HEK293 (cell line): Measurements from ENCODE around the gene LAMTOR4.

Experiments
- CTCF ChIA-PET: fragments of 350-600 bp; formaldehyde crosslinking; extraction: SDS; loops from one replicate; lab custom pipeline; 2021; ENCODE audit warnings: antibody characterized with exemption; lab: Yijun Ruan, JAX
- POLR2A ChIA-PET: fragments of 300-600 bp; formaldehyde crosslinking; extraction: SDS; loops from one replicate; lab custom pipeline; 2020; ENCODE audit warnings: antibody characterized with exemption, inconsistent platforms; lab: Yijun Ruan, JAX
- H3K27ac ChIP-seq: fragments of 200-500 bp; sonication (Bioruptor generic); 2 replicates; pipeline ENCODE4 v1.5.1; 2014; ENCODE audit warnings: low read depth, low read length, control low read depth, inconsistent platforms; ENCODE audit errors: extremely low read depth
- H3K36me3 ChIP-seq, 2 experiments: fragments of 200-500 bp in 1 of 2; sonication (Bioruptor generic) in 1 of 2; 1 replicate in 1 of 2; 2 replicates in 1 of 2; pipeline ENCODE4 v1.5.1; 2014 to 2017; ENCODE audit warnings: inconsistent platforms in 2 of 2, low read length in 2 of 2; ENCODE audit not compliant: control insufficient read depth in 2 of 2, insufficient read depth in 1 of 2
- H3K4me1 ChIP-seq: fragments of 200-500 bp; sonication (Bioruptor generic); 2 replicates; pipeline ENCODE4 v1.5.1; 2014; ENCODE audit warnings: mild to moderate bottlenecking, low read length, inconsistent platforms; ENCODE audit not compliant: control insufficient read depth, insufficient read depth
- H3K4me3 ChIP-seq: 2 replicates; pipeline ENCODE4 v1.5.1; 2011; ENCODE audit warnings: low read depth, mild to moderate bottlenecking, control low read depth, low read length, moderate library complexity
- H3K9me3 ChIP-seq: fragments of 200-500 bp; sonication (Bioruptor generic); 2 replicates; pipeline ENCODE4 v1.5.1; 2014; ENCODE audit warnings: low read depth, low read length, inconsistent platforms; ENCODE audit not compliant: control insufficient read depth, insufficient read depth
- KLF1 ChIP-seq: fragments of 450-650 bp; formaldehyde crosslinking; IDR thresholded peaks from 2 replicates; pipeline ENCODE4 v1.5.1; 2016; ENCODE audit warnings: missing biosample characterization, missing genetic modification characterization
- PRDM1 ChIP-seq: fragments of 450-650 bp; formaldehyde crosslinking; IDR thresholded peaks from 2 replicates; pipeline ENCODE4; 2016; ENCODE audit warnings: missing biosample characterization, missing genetic modification characterization
- ZNF121 ChIP-seq: fragments of 450-650 bp; formaldehyde crosslinking; IDR thresholded peaks from 2 replicates; pipeline ENCODE4 v1.5.1; 2016; ENCODE audit warnings: missing biosample characterization, missing genetic modification characterization
- ZNF221 ChIP-seq: fragments of 450-650 bp; formaldehyde crosslinking; IDR thresholded peaks from 2 replicates; pipeline ENCODE4 v1.5.1; 2017; ENCODE audit warnings: missing biosample characterization, missing genetic modification characterization, borderline replicate concordance
- ZNF223 ChIP-seq: fragments of 450-650 bp; formaldehyde crosslinking; IDR thresholded peaks from 2 replicates; pipeline ENCODE4 v1.5.1; 2016; ENCODE audit warnings: missing biosample characterization, missing genetic modification characterization
- ZNF398 ChIP-seq: fragments of 450-650 bp; formaldehyde crosslinking; IDR thresholded peaks from 2 replicates; pipeline ENCODE4 v1.5.1; 2017; ENCODE audit warnings: missing biosample characterization, missing genetic modification characterization
- ZNF544 ChIP-seq: fragments of 450-650 bp; formaldehyde crosslinking; IDR thresholded peaks from 2 replicates; pipeline ENCODE4 v1.5.0; 2017; ENCODE audit warnings: missing biosample characterization, missing genetic modification characterization
- ZNF610 ChIP-seq: fragments of 450-650 bp; formaldehyde crosslinking; IDR thresholded peaks from 2 replicates; pipeline ENCODE4 v1.5.1; 2016; ENCODE audit warnings: missing biosample characterization, missing genetic modification characterization, borderline replicate concordance
- ZNF664 ChIP-seq: fragments of 450-650 bp; formaldehyde crosslinking; IDR thresholded peaks from 2 replicates; pipeline ENCODE4 v1.5.1; 2016; ENCODE audit warnings: missing biosample characterization, missing genetic modification characterization
- ZXDB ChIP-seq: fragments of 450-650 bp; formaldehyde crosslinking; IDR thresholded peaks from 2 replicates; pipeline ENCODE4 v1.5.1; 2016; ENCODE audit warnings: missing biosample characterization, missing genetic modification characterization
- TF ChIP-seq, protein P1 (sequence below): fragments of 450-650 bp; formaldehyde crosslinking; IDR thresholded peaks from 2 replicates; pipeline ENCODE4 v1.5.1; 2016; ENCODE audit warnings: missing biosample characterization, missing genetic modification characterization
- TF ChIP-seq, protein P2 (sequence below): fragments of 450-650 bp; formaldehyde crosslinking; IDR thresholded peaks from 2 replicates; pipeline ENCODE4 v1.5.1; 2017; ENCODE audit warnings: missing biosample characterization, missing genetic modification characterization
- TF ChIP-seq, protein P3 (sequence below): fragments of 450-650 bp; formaldehyde crosslinking; IDR thresholded peaks from 2 replicates; pipeline ENCODE4 v1.5.1; 2016; ENCODE audit warnings: missing biosample characterization, missing genetic modification characterization
- TF ChIP-seq, protein P4 (sequence below): sonication (generic); formaldehyde crosslinking; IDR thresholded peaks from 2 replicates; pipeline ENCODE4 v1.8.1; 2022; ENCODE audit warnings: mild to moderate bottlenecking, moderate library complexity, missing genetic modification reagents
- TF ChIP-seq, protein P5 (sequence below): fragments of 450-650 bp; formaldehyde crosslinking; IDR thresholded peaks from 2 replicates; pipeline ENCODE4 v1.5.1; 2016; ENCODE audit warnings: missing biosample characterization, missing genetic modification characterization

The LAMTOR4 gene

DNA sequence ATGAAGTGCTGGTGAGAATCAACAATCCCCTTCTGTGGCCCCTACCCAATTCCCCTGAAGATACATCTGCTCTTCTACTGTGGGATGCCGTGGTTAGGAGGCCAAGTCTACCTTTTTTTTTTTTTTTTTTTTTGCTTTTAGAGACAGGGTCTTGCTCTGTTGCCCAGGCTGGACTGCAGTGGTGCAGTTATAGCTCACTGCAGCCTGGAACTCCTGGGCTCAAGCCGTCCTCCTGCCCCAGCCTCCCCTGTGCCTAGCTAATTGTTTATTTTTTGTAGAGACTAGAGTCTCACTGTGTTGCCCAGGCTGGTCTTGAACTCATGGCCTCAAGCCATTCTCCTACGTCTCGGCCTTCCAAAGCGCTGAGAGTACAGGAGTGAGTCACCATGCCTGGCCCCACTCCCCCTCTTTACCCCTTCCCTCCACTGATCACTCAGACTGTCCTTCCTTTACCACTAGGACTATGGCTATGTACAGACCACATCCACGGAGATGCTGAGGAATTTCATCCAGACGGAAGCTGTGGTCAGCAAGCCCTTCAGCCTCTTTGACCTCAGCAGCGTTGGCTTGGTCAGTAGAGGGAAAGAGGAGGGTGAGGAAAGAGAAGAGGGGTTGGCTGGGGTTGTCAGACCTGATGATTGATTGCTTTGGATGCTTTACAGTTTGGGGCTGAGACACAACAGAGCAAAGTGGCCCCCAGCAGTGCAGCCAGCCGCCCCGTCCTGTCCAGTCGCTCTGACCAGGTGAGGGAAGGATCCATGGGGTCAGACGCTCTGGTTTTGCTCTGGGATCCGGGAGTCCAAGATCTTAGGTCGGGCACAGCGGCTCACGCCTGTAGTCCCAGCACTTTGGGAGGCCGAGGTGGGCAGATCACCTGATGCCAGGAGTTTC, 45.5 kb upstream of the LAMTOR4 start:
- H3K27ac ChIP-seq = peak overlapping the region; percentile 99; the same call in 1 of the 2 replicates
- no peaks in the 10 kb centered on the region for H3K9me3 ChIP-seq
- H3K36me3 ChIP-seq = peaks cover 25 to 63% of the 10 kb centered on the region in 2 experiments
- CTCF ChIA-PET = interaction anchor here (0.6 to 1.7 kb wide), 5 partner anchors 25 to 85 kb away, joined by 3 to 10 read pairs (median 5); no protein-coding TSS in a partner anchor
- TF ChIP-seq ZNF398 (tag by site-specific recombination) (peak; percentile 39), PRDM1 (tag by site-specific recombination) (no peak), ZNF121 (tag by site-specific recombination) (peak; percentile 87)
- TF ChIP-seq, protein P1, sequence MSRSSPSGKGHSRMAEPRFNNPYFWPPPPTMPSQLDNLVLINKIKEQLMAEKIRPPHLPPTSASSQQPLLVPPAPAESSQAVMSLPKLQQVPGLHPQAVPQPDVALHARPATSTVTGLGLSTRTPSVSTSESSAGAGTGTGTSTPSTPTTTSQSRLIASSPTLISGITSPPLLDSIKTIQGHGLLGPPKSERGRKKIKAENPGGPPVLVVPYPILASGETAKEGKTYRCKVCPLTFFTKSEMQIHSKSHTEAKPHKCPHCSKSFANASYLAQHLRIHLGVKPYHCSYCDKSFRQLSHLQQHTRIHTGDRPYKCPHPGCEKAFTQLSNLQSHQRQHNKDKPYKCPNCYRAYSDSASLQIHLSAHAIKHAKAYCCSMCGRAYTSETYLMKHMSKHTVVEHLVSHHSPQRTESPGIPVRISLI (tag by site-specific recombination) = 0 out of 2 replicates have a peak, but pooled peaks have one; percentile 23
- H3K4me3 ChIP-seq = no peak overlapping the region
- H3K4me1 ChIP-seq = no peaks in the 10 kb centered on the region
- POLR2A ChIA-PET = interaction anchor here (0.7 to 4.4 kb wide), 6 partner anchors 10 to 1850 kb away, joined by 4 to 115 read pairs (median 35); partner anchors contain the start of genes CNPY4, COPS6, MBLAC1 and TAF6

DNA sequence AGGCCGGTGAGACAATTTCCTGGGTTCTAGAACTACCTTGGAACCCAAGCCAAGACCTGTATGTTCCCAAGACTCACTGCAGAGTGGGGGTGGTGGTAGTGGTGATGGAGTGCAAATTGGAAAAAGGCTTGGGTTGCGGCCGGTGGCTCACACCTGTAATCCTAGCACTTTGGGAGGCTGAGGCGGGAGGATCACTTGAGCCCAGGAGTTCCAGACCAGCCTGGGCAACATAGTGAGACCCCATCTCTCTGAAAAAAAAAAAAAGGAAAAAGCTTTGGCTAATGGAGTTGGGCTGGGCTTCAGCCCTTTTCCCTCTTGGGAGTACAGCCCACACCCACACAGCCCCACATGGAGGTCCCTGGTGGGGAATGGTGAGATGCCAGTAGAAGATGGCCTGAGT, 43.2 kb upstream of the LAMTOR4 start:
- TF ChIP-seq, protein P2, sequence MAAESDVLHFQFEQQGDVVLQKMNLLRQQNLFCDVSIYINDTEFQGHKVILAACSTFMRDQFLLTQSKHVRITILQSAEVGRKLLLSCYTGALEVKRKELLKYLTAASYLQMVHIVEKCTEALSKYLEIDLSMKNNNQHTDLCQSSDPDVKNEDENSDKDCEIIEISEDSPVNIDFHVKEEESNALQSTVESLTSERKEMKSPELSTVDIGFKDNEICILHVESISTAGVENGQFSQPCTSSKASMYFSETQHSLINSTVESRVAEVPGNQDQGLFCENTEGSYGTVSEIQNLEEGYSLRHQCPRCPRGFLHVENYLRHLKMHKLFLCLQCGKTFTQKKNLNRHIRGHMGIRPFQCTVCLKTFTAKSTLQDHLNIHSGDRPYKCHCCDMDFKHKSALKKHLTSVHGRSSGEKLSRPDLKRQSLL = no peak
- TF ChIP-seq ZXDB (tag by site-specific recombination) (no peak), ZNF610 (tag by site-specific recombination) (no peak), KLF1 (tag by site-specific recombination) (no peak), ZNF221 (tag by site-specific recombination) (no peak), ZNF121 (tag by site-specific recombination) (peak; percentile 84)
- TF ChIP-seq, protein P3, sequence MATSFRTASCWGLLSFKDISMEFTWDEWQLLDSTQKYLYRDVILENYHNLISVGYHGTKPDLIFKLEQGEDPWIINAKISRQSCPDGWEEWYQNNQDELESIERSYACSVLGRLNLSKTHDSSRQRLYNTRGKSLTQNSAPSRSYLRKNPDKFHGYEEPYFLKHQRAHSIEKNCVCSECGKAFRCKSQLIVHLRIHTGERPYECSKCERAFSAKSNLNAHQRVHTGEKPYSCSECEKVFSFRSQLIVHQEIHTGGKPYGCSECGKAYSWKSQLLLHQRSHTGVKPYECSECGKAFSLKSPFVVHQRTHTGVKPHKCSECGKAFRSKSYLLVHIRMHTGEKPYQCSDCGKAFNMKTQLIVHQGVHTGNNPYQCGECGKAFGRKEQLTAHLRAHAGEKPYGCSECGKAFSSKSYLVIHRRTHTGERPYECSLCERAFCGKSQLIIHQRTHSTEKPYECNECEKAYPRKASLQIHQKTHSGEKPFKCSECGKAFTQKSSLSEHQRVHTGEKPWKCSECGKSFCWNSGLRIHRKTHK (tag by site-specific recombination) = no peak
- TF ChIP-seq, protein P1 (tag by site-specific recombination) = no peak
- Histone ChIP-seq H3K4me3 (no peak overlapping the region), H3K36me3 (peaks cover 16 to 60% of the 10 kb centered on the region in 2 experiments), H3K9me3 (no peaks in the 10 kb centered on the region), H3K4me1 (no peaks in the 10 kb centered on the region), H3K27ac (no peak overlapping the region)
- CTCF ChIA-PET = no interaction called here
- POLR2A ChIA-PET = no interaction called here

- no peaks in the 10 kb centered on the region for H3K4me1 ChIP-seq
- H3K36me3 ChIP-seq = peaks cover 20 to 69% of the 10 kb centered on the region in 2 experiments
- H3K27ac ChIP-seq = no peak overlapping the region
- H3K9me3 ChIP-seq = no peaks in the 10 kb centered on the region
- POLR2A ChIA-PET = no interaction called here
- no peak overlapping the region for H3K4me3 ChIP-seq
- CTCF ChIA-PET = no interaction called here
- TF ChIP-seq, protein P4, sequence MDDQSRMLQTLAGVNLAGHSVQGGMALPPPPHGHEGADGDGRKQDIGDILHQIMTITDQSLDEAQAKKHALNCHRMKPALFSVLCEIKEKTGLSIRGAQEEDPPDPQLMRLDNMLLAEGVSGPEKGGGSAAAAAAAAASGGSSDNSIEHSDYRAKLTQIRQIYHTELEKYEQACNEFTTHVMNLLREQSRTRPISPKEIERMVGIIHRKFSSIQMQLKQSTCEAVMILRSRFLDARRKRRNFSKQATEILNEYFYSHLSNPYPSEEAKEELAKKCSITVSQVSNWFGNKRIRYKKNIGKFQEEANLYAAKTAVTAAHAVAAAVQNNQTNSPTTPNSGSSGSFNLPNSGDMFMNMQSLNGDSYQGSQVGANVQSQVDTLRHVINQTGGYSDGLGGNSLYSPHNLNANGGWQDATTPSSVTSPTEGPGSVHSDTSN (CRISPR knock-in tag) = no peak
- TF ChIP-seq, protein P5, sequence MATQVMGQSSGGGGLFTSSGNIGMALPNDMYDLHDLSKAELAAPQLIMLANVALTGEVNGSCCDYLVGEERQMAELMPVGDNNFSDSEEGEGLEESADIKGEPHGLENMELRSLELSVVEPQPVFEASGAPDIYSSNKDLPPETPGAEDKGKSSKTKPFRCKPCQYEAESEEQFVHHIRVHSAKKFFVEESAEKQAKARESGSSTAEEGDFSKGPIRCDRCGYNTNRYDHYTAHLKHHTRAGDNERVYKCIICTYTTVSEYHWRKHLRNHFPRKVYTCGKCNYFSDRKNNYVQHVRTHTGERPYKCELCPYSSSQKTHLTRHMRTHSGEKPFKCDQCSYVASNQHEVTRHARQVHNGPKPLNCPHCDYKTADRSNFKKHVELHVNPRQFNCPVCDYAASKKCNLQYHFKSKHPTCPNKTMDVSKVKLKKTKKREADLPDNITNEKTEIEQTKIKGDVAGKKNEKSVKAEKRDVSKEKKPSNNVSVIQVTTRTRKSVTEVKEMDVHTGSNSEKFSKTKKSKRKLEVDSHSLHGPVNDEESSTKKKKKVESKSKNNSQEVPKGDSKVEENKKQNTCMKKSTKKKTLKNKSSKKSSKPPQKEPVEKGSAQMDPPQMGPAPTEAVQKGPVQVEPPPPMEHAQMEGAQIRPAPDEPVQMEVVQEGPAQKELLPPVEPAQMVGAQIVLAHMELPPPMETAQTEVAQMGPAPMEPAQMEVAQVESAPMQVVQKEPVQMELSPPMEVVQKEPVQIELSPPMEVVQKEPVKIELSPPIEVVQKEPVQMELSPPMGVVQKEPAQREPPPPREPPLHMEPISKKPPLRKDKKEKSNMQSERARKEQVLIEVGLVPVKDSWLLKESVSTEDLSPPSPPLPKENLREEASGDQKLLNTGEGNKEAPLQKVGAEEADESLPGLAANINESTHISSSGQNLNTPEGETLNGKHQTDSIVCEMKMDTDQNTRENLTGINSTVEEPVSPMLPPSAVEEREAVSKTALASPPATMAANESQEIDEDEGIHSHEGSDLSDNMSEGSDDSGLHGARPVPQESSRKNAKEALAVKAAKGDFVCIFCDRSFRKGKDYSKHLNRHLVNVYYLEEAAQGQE (tag by site-specific recombination) = no peak
- TF ChIP-seq ZNF664 (tag by site-specific recombination) = no peak
- no peak for TF ChIP-seq ZXDB (tag by site-specific recombination)
- TF ChIP-seq ZNF544 (tag by site-specific recombination) = no peak
- no peak for TF ChIP-seq ZNF223 (tag by site-specific recombination)
Measured at GRCh38 chr7:100106633-100107032, 42.1 kb upstream of the LAMTOR4 start.
